MCF 10A (cell line): ENCODE results near the gene SLC7A5. TPM values are rescaled to one million over a fixed set of nuclear protein-coding genes. Genes with fewer than 3 reads are reported as not detected.
"Not testable (repeated sequence)": the region's sequence is repeated elsewhere in the genome, so short reads cannot be mapped to it uniquely, and the experiment has no call there.

ENCODE experiments used
- Bru-seq: library from RNA; stranded (reverse); fragments of 400-500 nt; gene quantifications from one replicate; lab custom pipeline; 2021; lab: Mats Ljungman, UMichigan
- BruChase-seq, 2 experiments: library from RNA; stranded (reverse); fragments of 400-500 nt; gene quantifications; one replicate each; lab custom pipeline; 2021; lab: Mats Ljungman, UMichigan
- BruUV-seq: library from RNA; stranded (reverse); fragments of 400-500 nt; replicated peaks from 2 replicates; lab custom pipeline; 2021; lab: Mats Ljungman, UMichigan
- CTCF ChIA-PET: fragments of 300-600 bp; sonication (Branson Sonifier 250); formaldehyde crosslinking; extraction: SDS; loops from one replicate; lab custom pipeline; 2021; ENCODE audit warnings: antibody characterized with exemption, inconsistent platforms; lab: Yijun Ruan, JAX
- POLR2A ChIA-PET: fragments of 300-600, 350-650 bp; sonication (Branson Sonifier 250); formaldehyde crosslinking; extraction: SDS; loops from one replicate; lab custom pipeline; 2020; ENCODE audit warnings: antibody characterized with exemption, inconsistent platforms; lab: Yijun Ruan, JAX
- DNase-seq: peaks from one replicate; pipeline ENCODE4 v3.0.0-alpha.2; 2018; ENCODE audit not compliant: unreplicated experiment
- H3K27ac Mint-ChIP-seq: one replicate; pipeline ENCODE4 v1.8.0; 2022; ENCODE audit warnings: mild to moderate bottlenecking, low read depth, mixed read lengths; ENCODE audit not compliant: unreplicated experiment
- H3K27me3 Mint-ChIP-seq: one replicate; pipeline ENCODE4 v1.8.0; 2022; ENCODE audit warnings: mixed read lengths; ENCODE audit not compliant: insufficient read depth, unreplicated experiment
- H3K36me3 Mint-ChIP-seq: one replicate; pipeline ENCODE4 v1.8.0; 2022; ENCODE audit warnings: mild to moderate bottlenecking, moderate library complexity, mixed read lengths; ENCODE audit not compliant: insufficient read depth, unreplicated experiment
- H3K4me1 Mint-ChIP-seq: one replicate; pipeline ENCODE4 v1.8.0; 2022; ENCODE audit warnings: mixed read lengths; ENCODE audit not compliant: insufficient read depth, unreplicated experiment
- H3K4me3 Mint-ChIP-seq: one replicate; pipeline ENCODE4 v1.8.0; 2022; ENCODE audit warnings: mild to moderate bottlenecking, moderate library complexity, mixed read lengths; ENCODE audit not compliant: unreplicated experiment
- H3K9me3 Mint-ChIP-seq: one replicate; pipeline ENCODE4 v1.8.0; 2022; ENCODE audit warnings: mixed read lengths; ENCODE audit not compliant: unreplicated experiment
- CTCF ChIP-seq: fragments of 200-600 bp; IDR thresholded peaks from one replicate; pipeline ENCODE4 v1.8.0; 2022; ENCODE audit warnings: antibody characterized with exemption, mild to moderate bottlenecking; ENCODE audit not compliant: unreplicated experiment
- intact Hi-C: fragments of 100-400 bp; cut with micrococcal nuclease; formaldehyde crosslinking; loops from 2 replicates; pipeline ENCODE4 v1.14.1; 2022
- long read RNA-seq: library from polyadenylated mRNA; stranded (forward); transcript quantifications from one replicate; pipeline ENCODE4 v2.0.0, GENCODE V29; 2022
- total RNA-seq: library from RNA; stranded (reverse); gene quantifications from 2 replicates; pipeline ENCODE4 v1.2.3, GENCODE V29; 2022

SLC7A5 gene
- total RNA-seq (794 and 1,007 TPM in 2 replicates), Bru-seq, nascent RNA (percentile 91 among the genes with signal in this experiment), BruChase-seq, experiment 1, labeled RNA remaining after a 6-hour chase (percentile 99 among the genes with signal in this experiment), BruChase-seq, experiment 2, labeled RNA remaining after a 2-hour chase (percentile 95 among the genes with signal in this experiment)
- long read RNA-seq, full-length matches to known transcripts: 501 of 1,365 reads
- long read RNA-seq, partial matches to known transcripts: 94 of 1,365 reads
- long read RNA-seq, other reads (novel, unspliced or antisense): 770 of 1,365 reads

DNA sequence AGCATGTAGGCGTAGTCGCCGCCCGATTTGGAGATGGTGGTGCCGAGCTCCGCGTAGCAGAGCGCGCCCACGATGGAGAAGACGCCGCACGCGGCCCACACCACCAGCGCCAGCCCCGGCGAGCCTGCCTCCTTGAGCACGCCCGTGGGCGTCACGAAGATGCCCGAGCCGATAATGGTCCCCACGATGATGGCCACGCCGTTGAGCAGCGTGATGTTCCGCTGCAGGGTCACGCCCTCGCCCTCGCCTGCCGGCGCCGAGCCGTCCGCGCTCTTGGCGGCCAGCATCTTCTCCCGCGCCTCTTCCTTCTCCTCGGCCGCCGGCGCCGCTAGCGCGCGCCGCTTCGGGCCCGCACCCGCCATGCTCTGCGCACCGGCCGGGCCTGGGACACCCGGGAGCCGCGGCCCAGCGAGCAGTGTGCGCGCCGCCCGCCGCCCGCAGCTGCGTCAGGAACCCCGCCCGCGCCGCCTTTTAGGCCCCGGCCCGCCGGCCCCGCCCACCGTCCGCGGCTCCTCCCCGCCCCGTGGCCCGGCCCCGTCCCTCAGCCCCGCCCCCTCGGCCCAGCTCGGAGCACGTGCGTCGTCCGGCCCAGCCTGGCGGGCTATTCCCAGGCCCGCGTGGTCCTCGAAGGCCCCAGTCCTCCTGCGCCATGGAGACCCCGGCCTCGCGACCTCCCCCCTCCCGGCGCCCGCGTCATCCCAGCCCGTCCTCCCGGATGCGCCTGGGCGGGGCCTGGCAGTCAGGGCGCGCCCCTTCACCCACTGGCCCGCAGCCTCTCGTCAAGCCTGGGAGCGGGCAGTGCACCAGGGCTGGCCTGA lies at the start of gene SLC7A5:
TSS of gene SLC7A5 (minus strand) at position 447 of the 818 bp plus-strand sequence. CDS start at position 362, 85 bp downstream.
- Mint-ChIP-seq H3K4me1 (peaks cover 18% of the 10 kb centered on the region), H3K36me3 (peaks cover 43% of the 10 kb centered on the region), H3K27ac (peak within 1 kb of the TSS; percentile 68), H3K4me3 (peak within 1 kb of the TSS; percentile 96)
- H3K9me3 Mint-ChIP-seq, intact Hi-C loops, H3K27me3 Mint-ChIP-seq, BruUV-seq: not testable (repeated sequence)
- ChIA-PET CTCF (interaction anchor here (0.6 to 9.2 kb wide), 7 partner anchors 10 to 162 kb away, joined by 3 to 205 read pairs (median 3); no protein-coding TSS in a partner anchor), POLR2A (interaction anchor here (0.7 to 11.0 kb wide), 11 partner anchors 14 to 107 kb away, joined by 3 to 220 read pairs (median 7); partner anchors contain the start of genes BANP and KLHDC4)
- peak; percentile 80 for DNase-seq

GRCh38 chr16:87918338-87918737 lies 49.0 kb upstream of the SLC7A5 start:
- no TSS peak for BruUV-seq
- H3K36me3 Mint-ChIP-seq: no peaks in the 10 kb centered on the region
- ChIA-PET POLR2A (interaction anchor here (0.6 kb wide), 1 partner anchor 32 kb away, joined by 3 read pairs; no protein-coding TSS in a partner anchor), CTCF (no interaction called here)
- H3K4me1 Mint-ChIP-seq: no peaks in the 10 kb centered on the region
- intact Hi-C loops: no loop called here
- no peak overlapping the region for H3K27ac Mint-ChIP-seq
- TF ChIP-seq CTCF: no peak
- H3K9me3 Mint-ChIP-seq: no peaks in the 10 kb centered on the region
- DNase-seq: no peak
- H3K4me3 Mint-ChIP-seq: no peak overlapping the region
- H3K27me3 Mint-ChIP-seq: peaks cover 16% of the 10 kb centered on the region

DNA sequence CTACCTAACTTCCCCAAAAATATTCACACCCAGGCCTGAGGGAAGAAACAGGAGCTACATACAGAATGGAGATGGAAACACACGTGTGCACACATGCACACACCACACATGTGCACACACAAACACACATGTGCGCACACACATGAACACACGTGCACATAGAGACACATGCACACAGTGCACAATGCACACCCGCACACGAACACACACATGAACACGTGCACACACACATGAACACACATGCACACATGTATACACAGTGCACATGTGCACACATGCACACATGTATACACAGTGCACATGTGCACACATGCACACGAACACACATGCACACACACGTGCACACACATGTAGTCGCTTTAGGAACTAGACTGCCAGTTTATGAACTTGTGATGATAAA lies 48.2 kb upstream of the SLC7A5 start:
- ChIA-PET CTCF (interaction anchor here (0.6 kb wide), 1 partner anchor 76 kb away, joined by 4 read pairs; no protein-coding TSS in a partner anchor), POLR2A (no interaction called here)
- BruUV-seq: no TSS peak
- DNase-seq: no peak
- Mint-ChIP-seq H3K27me3 (peaks cover 23% of the 10 kb centered on the region), H3K36me3 (no peaks in the 10 kb centered on the region), H3K4me3 (no peak overlapping the region), H3K9me3 (no peaks in the 10 kb centered on the region), H3K27ac (no peak overlapping the region), H3K4me1 (no peaks in the 10 kb centered on the region)
- intact Hi-C loops: no loop called here
- no peak for TF ChIP-seq CTCF

GRCh38 chr16:87914812-87915211 lies 45.5 kb upstream of the SLC7A5 start:
- no peaks in the 10 kb centered on the region for H3K4me1 Mint-ChIP-seq
- TF ChIP-seq CTCF: no peak
- intact Hi-C loops: no loop called here
- BruUV-seq: no TSS peak
- no peak for DNase-seq
- ChIA-PET CTCF (interaction anchor here (0.6 to 0.9 kb wide), 3 partner anchors 14 to 537 kb away, joined by 3 to 4 read pairs (median 3); no protein-coding TSS in a partner anchor), POLR2A (no interaction called here)
- no peaks in the 10 kb centered on the region for H3K36me3 Mint-ChIP-seq
- H3K27ac Mint-ChIP-seq: no peak overlapping the region
- H3K27me3 Mint-ChIP-seq: peaks cover 23% of the 10 kb centered on the region
- H3K9me3 Mint-ChIP-seq: no peaks in the 10 kb centered on the region
- H3K4me3 Mint-ChIP-seq: no peak overlapping the region

- CTCF ChIA-PET: interaction anchor here (0.6 to 0.9 kb wide), 3 partner anchors 13 to 145 kb away, joined by 3 read pairs; no protein-coding TSS in a partner anchor
Measured at GRCh38 chr16:87914021-87914725, 44.9 kb upstream of the SLC7A5 start.

DNA sequence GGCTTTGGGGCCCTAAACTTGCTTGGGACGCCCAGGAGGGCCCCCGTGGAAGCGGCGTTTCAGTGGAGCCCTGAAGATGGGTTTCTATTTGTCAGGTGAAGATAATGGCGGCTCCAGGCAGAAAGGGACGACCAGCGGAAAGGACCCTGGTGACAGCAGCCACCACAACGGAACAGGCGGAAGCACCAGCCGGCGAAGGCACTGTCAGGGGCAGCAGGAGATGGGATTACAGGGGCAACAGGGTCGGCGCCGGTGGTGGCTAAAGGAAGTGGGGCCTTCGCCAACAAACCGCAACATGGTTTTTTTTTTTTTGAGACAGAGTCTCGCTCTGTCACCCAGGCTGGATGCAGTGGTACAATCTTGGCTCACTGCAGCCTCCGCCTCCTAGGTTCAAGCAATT lies 43.4 kb upstream of the SLC7A5 start:
- CTCF ChIA-PET, H3K36me3 Mint-ChIP-seq, POLR2A ChIA-PET, H3K27ac Mint-ChIP-seq, H3K4me1 Mint-ChIP-seq, DNase-seq, BruUV-seq, H3K9me3 Mint-ChIP-seq, H3K4me3 Mint-ChIP-seq, intact Hi-C loops: not testable (repeated sequence)
- peaks cover 33% of the 10 kb centered on the region for H3K27me3 Mint-ChIP-seq

More at GRCh38 chr16:87914021-87914725, 44.9 kb upstream of the SLC7A5 start:
- BruUV-seq, H3K4me1 Mint-ChIP-seq, H3K27ac Mint-ChIP-seq, POLR2A ChIA-PET, H3K4me3 Mint-ChIP-seq, DNase-seq, H3K36me3 Mint-ChIP-seq, intact Hi-C loops, H3K9me3 Mint-ChIP-seq: not testable (repeated sequence)
- H3K27me3 Mint-ChIP-seq: peaks cover 27% of the 10 kb centered on the region
